ENCODE data around the gene NCEH1.
"Not testable (repeated sequence)": the region's sequence is repeated elsewhere in the genome, so short reads cannot be mapped to it uniquely, and the experiment has no call there.

The NCEH1 gene

DNA sequence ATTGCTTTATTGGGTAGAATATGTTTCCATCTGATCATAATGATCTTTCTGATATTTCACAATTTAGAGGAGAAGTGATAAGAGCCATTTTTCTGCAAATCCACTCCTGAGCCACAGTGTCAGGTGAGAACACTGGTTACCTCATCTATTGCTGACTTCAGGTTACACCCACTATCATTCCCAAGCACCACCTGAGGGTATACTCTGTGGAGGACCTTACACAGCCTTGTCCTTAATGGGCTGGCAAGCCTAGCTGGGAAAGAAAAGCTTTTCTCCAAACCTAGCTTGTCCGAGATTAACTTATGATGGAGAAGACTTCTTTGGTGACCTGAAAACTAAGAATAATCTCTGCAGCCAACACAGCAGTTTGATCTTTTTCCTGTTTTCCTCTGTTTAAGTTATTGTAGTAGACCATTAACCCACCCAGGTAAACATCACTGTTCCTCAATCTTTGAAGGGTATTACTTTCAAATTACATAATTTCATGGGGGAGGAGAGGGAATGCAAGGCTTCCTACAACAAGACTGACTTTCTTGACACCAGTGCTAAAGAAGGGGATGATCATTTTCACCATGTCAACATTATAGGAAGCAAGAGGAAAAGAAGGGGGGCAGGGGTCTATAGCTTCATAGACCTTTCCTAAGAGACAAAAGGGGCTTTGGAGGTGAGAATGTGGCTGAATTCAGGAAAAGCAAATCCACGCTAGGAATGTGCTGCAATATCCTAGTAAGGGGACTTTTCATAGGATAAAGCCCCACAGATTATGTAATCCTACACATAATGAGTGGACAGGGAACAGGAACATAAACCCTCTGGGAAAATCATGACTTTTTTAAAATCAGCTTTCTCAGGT, 1.7 kb downstream of the NCEH1 start:
- DNase-seq (ENCODE audit: low read depth in 2 of 3, low spot score in 1 of 3), result no peak

DNA sequence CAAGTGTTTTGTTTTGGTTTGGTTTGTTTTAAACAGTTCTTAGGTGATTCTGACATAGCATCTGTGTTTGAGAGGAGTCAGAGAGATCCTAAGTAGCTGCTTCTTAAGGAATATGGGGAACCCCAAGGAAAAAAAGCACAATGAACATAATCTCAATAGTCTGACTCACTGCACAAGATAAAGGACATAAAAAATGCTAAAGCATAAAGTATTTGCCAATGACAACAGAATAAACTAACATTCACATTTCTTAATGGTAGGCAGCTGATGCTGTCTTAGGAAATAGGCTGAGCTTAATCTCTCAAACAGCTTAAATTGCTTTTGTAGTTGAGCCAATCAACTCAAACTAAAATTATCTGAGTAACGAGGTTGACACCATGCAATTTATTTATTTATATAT, 2.9 kb downstream of the NCEH1 start:
- DNase-seq (ENCODE audit: low read depth in 2 of 3, low spot score in 1 of 3), result no peak

DNA sequence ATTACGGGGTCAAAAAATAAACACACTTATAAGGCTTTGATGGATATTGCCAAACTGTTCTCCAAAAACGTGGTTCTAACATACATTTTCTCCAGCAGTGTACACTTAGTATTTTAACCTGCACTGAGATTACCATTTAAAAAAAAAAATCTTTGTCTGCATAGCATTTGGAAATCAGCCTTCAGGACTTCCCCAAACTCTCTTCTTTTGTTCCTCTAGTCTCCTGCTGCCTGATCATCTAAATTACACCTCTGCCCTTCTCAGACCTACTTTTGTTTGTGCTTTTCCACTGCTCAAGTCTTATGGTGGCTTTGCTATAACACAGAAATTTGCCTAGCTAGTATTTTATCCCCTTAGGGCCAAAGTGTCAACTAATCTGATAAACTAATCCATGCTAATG, 3.8 kb downstream of the NCEH1 start:
- no peak for DNase-seq (ENCODE audit: low read depth in 2 of 3, low spot score in 1 of 3)

DNA sequence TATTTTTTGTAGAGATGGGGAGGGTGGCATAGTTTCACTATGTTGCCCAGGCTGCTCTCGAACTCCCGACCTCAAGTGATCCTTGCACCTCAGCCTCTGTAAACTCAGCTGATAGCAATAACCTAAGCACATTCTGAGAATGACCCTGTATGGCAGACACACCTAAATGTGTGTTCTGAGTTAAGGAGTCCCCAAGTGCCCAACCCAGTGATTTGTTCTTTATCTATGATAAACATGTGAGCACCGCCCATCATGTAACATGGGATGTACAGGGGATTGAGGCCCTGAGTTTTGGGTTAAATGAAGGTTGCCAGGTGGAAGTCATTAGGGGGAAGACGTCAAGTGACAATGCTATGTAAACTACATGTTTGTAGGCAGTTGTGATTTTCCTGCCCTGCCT, 5.7 kb downstream of the NCEH1 start:
- no peak for DNase-seq (ENCODE audit: low read depth in 2 of 3, low spot score in 1 of 3)

DNA sequence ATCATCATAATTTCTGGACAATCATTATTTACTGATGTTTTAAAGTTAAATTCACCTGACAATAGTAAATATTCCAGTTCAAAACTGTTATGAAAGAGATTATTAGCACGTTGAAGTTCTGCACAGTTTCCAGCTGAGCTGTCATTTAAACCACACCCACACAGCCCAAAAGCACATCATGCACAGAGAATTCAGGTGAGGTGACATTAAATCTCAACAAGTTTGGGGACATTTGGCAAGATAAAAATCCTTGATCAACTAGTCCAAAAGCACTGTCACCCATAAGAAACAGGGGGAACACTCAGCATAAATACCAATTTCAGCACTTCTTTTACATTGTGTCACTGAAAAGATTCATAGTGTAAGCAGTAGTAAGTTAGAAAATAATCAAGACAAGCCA, 6.9 kb downstream of the NCEH1 start:
- no peak for DNase-seq (ENCODE audit: low read depth in 2 of 3, low spot score in 1 of 3)

DNA sequence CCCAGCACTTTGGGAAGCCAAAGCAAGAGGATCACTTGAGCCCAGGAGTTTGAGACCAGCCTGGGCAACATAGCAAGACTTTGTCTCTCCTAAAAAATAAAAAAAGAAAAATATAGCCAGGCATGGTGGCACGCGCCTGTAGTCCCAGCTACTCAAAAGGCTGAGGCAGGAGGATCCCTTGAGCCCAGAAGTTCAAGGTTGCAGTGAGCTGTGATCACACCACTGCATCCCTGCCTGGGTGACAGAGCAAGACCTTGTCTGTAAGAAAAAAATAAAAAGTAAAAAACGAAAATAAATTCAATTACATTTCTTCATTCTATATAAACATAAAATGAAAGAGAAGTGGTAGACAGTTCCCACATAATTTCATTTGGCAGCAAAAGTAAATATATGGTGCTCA, 8.1 kb downstream of the NCEH1 start:
- DNase-seq (ENCODE audit: low read depth in 2 of 3, low spot score in 1 of 3), result not testable (repeated sequence)

DNA sequence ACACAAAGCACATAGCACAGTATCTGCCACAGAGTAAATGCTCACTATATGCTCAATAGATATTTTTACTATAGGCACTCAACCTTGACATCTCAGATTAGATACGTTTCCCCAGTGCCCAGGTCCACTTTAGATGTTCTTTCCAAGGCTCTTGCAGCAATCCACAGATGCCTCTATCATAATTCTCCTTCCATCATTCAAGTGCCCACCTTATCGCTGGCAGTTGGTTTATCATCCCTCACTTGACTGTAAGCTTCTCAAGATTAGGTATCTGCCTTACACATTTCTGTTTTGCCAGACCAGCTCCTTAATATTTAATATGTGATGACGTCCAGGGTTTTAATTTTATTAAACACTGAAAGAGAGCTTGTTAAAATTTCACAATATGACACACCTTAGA, 8.6 kb downstream of the NCEH1 start:
- no peak for DNase-seq (ENCODE audit: low read depth in 2 of 3, low spot score in 1 of 3)

DNA sequence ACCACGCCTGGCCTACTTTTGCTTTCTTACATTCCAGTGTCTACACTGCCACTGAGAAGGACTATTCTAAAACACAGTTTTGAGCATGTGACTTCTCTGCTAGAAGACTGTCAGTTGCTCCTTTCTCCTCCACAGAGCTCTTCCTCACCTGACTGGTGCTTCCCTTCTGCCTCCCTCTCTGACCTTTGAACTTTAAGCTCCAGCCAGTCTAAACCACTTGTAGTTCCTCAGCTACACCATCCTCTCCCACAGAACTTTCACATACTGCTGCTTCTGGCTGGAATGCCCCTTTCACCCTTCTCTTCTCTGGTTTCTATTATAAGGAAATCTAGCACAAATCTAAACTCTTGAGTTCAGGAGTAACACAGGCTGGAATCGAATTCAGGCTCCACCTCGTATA, 9.1 kb downstream of the NCEH1 start:
- no peak for DNase-seq (ENCODE audit: low read depth in 2 of 3, low spot score in 1 of 3)

DNA sequence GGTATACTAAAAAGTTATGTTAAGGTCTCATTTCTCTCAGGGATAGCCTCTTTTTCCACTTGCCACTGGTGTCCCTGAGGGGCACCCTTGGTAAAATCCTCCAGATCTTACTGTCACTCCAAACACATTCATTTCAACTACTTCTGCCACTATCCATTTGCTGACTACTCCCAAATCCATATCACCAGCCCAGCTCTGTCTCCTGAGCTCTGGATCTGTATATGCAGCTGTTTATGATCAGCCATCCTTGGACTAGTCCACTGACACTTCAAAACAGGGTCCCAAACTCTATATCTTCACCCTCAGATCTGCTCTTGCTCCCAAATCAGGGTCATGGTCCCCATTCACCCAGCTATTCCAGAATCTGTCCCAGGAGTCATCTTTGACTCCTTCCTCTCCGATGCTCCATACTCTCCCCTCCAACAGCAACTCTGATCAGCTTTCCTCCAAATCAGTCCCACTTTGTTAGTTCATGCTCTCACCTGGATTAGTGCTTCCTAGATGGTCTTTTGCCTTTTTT, 9.9 kb downstream of the NCEH1 start:
- no peak for DNase-seq (ENCODE audit: low read depth in 2 of 3, low spot score in 1 of 3)

DNA sequence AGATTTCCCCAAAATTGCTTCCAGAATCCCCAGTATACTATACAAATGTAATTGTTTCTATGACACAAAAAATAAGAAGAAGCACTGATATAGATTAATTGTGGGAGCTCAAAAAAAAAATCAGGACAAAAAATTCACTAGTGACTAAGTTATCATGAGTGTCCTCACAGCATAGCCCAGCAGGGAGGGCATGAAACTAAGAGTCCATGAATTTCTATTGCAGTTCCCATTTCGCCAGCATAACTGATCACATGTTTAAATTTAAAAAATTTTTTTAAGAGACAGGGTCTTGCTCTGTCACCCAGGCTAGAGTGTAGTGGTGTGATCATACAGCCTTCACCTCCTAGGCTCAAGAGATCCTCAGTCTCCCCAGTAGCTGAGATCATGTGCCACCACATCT, 10.6 kb downstream of the NCEH1 start:
- DNase-seq (ENCODE audit: low read depth in 2 of 3, low spot score in 1 of 3), result no peak

DNA sequence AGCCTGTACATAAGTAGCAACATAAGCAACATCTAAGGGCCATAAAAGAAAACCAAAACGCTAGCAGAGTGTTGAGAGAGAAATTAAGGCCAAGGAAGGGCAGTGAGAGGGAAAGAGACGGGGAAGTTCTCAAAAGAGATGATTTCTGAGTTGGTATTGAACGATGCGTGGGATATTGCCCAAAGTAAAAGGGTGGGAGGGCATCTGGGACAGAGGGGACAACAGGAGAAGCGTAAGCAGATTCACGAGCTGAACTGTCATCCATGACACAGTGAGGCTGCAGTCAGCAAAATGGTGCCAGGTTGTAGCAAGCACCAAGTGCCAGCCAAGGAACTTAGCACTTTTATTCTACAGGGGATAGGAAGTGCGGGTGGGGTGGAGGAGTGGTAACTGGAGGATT, 11.8 kb downstream of the NCEH1 start:
- no peak for DNase-seq (ENCODE audit: low read depth in 2 of 3, low spot score in 1 of 3)

DNA sequence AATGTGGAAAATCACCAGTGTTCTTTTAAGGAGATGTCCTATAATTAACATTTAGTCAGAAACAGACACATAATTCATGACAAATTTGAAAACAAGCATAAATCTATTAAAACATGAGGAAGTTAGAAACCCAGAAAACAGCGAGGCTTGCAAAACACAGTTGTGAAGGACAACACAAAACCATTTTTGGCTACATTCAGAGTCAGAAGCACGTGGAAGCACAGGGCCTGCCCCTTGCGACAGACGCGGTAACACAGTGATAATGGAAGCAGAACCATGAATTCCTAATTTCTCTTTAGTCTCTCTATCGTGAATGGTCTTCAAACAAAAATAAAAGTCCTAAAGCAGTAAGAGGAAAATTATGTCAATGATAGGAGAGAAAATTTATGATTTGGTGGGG, 12.2 kb downstream of the NCEH1 start:
- no peak for DNase-seq (ENCODE audit: low read depth in 2 of 3, low spot score in 1 of 3)

DNA sequence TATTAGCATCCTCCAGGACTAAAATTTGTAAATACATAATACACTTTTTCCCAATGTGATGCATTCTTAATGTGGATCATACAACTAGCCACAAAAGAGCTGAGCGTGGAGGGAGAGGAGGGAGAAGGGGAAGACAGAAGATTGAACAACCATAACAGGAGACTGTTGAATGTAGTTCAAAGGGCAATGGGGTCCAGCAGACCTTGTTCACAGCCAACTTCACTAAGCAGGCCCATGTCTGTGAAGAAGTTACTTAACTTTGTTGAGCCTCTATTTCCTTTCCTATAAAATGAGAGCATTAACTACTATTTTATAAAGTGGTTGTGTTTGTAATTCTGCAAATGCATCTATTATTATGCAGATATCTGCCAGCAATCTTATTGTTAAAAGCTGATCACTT, 13.3 kb downstream of the NCEH1 start:
- no peak for DNase-seq (ENCODE audit: low read depth in 2 of 3, low spot score in 1 of 3)

DNA sequence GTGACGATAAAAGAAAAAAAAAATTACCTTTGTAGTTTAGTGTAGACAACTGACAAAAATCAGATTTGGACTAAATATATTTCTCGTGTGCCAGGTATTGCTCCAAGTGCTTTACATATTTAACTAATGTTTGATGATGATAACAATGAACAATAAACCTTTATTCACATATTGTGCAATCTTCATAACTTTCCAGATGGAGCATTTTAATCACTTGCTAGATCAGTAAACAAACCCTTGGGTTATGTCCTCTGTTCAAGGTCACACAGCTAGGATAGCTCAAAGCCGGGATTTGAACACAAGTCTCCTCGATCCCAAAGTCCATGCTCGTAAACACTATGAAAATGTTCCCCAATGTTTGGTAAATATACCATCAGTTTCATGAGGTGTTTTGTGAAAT, 14.5 kb downstream of the NCEH1 start:
- DNase-seq (ENCODE audit: low read depth in 2 of 3, low spot score in 1 of 3), result no peak

DNA sequence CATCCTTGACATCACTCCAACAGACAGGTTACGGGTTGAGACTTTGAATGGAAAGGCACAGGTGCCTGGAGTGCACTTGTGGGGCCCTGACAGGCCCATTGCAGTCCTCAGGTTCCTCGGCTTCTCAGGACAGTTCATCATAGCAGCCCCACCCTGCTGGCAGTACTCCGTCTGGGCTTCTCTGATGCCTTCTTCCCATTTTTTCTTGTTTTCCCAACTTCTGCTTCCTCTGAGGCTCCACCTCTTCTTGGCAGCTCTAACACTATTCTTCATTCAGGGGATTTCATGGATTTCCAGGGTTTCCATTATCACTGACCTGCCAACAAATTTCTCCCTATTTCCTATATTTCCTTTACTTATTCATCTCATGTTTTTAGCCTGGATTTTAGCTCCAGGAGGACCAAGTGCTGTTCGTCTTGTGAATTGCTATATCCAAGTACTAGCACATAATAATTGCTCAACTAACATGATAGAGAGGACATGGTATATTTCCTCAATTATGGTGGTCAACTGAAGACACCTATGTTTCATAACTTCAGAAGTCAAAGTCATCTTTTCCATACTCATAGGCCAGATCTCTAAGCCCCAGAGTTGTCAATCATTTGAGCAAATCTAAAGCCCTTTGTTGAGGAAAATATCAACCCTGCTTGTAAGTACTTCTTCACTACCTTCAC, 16.2 kb downstream of the NCEH1 start:
- no peak for DNase-seq (ENCODE audit: low read depth in 2 of 3, low spot score in 1 of 3)

DNA sequence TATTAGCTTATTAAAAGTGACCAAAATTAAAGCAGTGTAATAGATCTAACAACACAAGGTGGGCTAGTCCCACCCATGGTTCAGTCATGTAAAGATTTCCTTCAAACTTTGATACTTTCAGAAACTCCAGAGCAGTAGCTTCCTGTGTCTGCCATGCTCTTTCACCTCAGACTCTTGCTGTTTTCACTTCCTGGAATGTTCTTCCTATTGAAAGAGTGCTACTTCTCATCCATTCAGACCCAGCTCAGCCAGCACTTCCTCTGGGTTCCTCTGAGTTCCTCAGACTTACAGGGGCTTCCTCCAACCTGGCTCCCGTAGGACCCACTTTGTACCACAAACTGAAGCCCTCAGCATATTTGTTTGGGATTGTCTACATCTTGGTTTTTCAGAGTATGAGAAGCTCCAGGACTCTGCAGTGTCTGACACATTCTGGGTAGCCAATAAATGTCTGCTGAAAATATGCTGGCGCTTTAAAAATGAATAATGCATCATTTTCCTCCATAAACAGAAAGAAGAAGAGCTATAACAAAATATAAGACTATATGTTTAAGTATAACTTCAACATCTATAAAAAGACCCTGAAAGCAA, 18.0 kb downstream of the NCEH1 start:
- DNase-seq (ENCODE audit: low read depth in 2 of 3, low spot score in 1 of 3), result no peak

DNA sequence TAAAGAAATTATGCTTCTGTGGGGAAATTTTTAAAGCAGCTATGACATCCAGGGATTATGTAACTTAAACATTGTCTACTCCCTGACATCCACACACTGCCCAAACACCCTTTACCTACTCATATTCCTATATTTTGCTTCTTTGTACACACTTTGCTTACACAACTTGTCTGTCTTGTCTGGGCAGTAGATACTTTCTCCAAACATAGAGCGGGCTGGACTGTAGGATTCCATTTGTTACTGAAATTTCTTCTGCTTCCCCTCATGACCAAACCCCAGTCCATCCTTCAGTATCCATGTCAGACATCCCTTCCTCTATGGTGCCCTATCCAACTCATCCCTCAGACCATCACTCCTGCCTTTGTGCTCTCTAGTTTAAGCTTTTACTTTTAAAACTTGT, 19.9 kb downstream of the NCEH1 start:
- no peak for DNase-seq (ENCODE audit: low read depth in 2 of 3, low spot score in 1 of 3)

DNA sequence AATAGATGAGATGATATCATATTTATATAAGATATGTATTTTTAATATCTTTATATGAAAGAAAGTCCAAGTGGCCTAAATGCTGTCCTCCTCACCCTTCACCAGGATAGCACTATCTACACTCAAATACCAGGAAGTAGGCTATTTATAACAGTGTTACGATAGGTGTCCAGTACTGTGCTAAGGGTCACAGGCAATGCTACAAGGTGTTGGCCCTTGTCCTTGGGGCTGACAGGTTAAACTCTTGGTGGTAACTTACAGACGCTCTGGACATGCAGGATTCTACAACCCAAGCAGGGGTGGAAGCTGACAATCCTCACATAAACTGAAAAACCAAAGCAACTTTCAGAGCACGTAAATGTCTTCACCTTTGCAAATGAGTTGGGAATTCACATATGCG, 22.3 kb downstream of the NCEH1 start:
- no peak for DNase-seq (ENCODE audit: low read depth in 2 of 3, low spot score in 1 of 3)

DNA sequence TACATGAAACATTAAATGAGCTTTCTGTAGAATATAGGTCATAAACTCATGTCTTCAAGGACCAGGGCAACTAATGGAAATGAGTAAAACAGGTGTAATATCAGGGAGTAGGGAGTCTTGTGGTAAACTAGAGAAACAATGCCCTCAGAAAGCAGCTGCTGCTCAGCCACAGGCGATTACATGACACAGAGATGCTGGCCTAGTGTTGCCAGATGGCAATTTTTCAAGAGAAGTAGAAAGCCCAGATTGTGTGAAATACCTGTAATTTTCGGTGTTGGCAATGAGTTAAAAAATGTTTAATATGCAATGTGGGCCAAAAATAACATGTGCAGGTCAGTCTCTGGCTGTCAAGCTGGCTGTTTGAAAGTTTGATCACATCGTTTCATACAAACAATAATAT, 23.4 kb downstream of the NCEH1 start:
- no peak for DNase-seq (ENCODE audit: low read depth in 2 of 3, low spot score in 1 of 3)

DNA sequence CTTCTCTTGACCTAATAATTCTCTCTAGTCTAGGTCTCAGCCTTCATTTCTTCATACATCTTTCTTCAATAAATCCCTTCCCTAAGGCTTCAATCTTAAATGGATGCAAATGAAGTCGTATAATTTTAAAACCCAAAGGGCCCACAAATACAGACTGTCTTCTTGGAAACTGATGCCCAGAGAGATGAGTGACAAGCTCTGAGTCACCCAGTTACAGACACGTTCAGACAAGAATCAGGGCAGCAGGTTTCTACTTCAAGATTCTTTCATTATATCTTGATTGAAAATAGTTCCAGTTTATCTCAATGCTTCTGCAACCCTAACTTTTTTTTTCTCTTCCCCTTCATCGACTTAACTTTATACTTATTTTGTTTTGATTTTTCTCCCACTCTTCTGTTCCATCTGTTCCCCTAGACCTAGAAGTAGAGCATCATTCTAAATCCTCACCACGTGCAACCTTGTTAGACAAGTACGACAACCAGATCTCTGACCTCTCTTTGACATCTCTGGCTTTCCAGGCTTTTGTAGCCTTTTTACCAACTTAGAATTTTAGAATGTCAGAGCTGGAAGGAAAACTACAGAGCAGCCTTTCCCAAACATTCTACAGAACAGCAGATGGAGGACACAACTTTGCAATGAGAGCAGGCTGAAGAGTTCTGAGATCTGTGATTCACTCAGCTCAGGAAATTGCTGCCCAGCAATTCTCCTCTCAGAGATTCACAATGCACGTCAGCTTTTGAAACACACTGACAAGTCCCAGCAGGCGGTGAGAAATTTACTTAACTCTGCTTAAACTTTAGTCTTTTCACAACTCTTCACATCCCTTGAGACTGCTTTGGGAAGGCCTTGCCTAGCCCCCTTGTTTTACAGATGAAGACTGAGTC, 25.3 kb downstream of the NCEH1 start:
- no peak for DNase-seq (ENCODE audit: low read depth in 2 of 3, low spot score in 1 of 3)

DNA sequence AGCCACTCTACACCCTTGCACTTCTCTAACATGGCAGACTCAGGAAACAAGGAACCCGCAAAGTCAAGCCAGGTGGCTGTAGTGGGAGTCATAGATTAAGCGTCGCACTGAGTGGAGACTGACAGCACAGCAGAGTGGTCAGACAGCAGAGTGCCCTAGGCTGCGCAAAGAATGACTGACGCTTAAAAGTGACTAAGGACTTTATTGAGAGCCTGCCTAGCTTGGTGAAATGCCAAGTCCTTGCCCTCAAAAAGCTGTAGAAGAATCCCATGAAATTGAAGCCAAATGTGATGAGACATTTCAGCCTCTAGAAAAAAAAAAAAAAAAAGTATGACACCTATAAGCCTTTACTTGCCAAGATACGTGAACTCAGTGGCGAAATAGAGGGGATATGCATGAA, 30.2 kb downstream of the NCEH1 start:
- no peak for DNase-seq (ENCODE audit: low read depth in 2 of 3, low spot score in 1 of 3)

Measured in stimulated activated CD4-positive, alpha-beta T cell treated with anti-CD3 and anti-CD28 coated beads, Interleukin-12 subunit alpha, Interleukin-12 subunit beta, amount 100 ng/mL, for 48 hours (primary cell).